Right lobe of liver (tissue), 6 donors: ENCODE data around the gene TET1. TPM values are rescaled to one million over a fixed set of nuclear protein-coding genes. Genes with fewer than 3 reads are reported as not detected.

Experiments used
- ATAC-seq, 4 donors: fragments of 200-7000 bp; cut with Tn5 transposase; one replicate each; pipeline ENCODE4 v1.9.1; 2020; ENCODE audit warnings: mild to moderate bottlenecking in 4 of 4, moderate library complexity in 4 of 4
- DNase-seq, 3 donors: peaks; one replicate each; pipeline ENCODE4 v3.0.0-alpha.2; 2020
- H3K27ac ChIP-seq, 3 donors: fragments of 200-600 bp; one replicate each; pipeline ENCODE4 v1.8.0; 2022
- H3K27me3 ChIP-seq, 2 donors: fragments of 200-600 bp; one replicate each; pipeline ENCODE4 v1.8.0; 2022
- H3K36me3 ChIP-seq, 4 donors: fragments of 200-600 bp; sonication (generic) in 1 of 4; one replicate each; pipeline versions ENCODE4 v1.5.1 to v1.8.0; 2017 to 2022; ENCODE audit warnings: control low read depth in 1 of 4
- H3K4me1 ChIP-seq, 4 donors: fragments of 200-600 bp; sonication (generic) in 1 of 4; one replicate each; pipeline versions ENCODE4 v1.5.1 to v1.8.0; 2017 to 2022; ENCODE audit warnings: control low read depth in 1 of 4
- H3K4me3 ChIP-seq, 3 donors: fragments of 200-600 bp; one replicate each; pipeline ENCODE4 v1.8.0; 2022
- H3K9me3 ChIP-seq, 4 donors: fragments of 200-600 bp; sonication (generic) in 1 of 4; one replicate each; pipeline versions ENCODE4 v1.5.1 to v1.8.0; 2017 to 2022; ENCODE audit warnings: control low read depth in 1 of 4
- CTCF ChIP-seq, 4 donors: fragments of 200-600 bp in 3 of 4; fragments of 450-650 bp in 1 of 4; IDR thresholded peaks; one replicate each; pipeline versions ENCODE4 v1.5.1 to v1.8.0; 2016 to 2022; ENCODE audit warnings: antibody characterized with exemption in 4 of 4, mild to moderate bottlenecking in 2 of 4
- POLR2A ChIP-seq: fragments of 450-650 bp; IDR thresholded peaks from one replicate; pipeline ENCODE4 v1.6.1; 2017; ENCODE audit warnings: antibody characterized with exemption, mild to moderate bottlenecking
- WGBS: methylation state at CpG from one replicate; pipeline ENCODE4 v1.1.6; 2018; ENCODE audit warnings: low coverage, low lambda C conversion rate; ENCODE audit not compliant: insufficient coverage; ENCODE audit errors: missing lambda C conversion rate; 5-methylcytosine and 5-hydroxymethylcytosine counted together
- intact Hi-C, 2 donors: fragments of 100-400 bp; cut with DNase I; formaldehyde crosslinking; loops; one replicate each; pipeline versions ENCODE4 v1.11.2 to v1.14.1; 2022
- total RNA-seq, 6 experiments: library from RNA; depleted of rRNA in 2 of 6; stranded (reverse); fragments of >200 nt in 2 of 6; fragmentation: NEBNext Ultra II Directional in 3 of 6; extraction: Animal tissue kit (Norgen Biotek cat#: 25700) in 3 of 6; gene quantifications; one replicate each; pipeline versions ENCODE4 v1.1.0 to v1.2.4, GENCODE V29; 2016 to 2023
- donor health status: DM: no; HTN: yes; CAD: no.
- donor health status: DM: no; HTN: no; CAD: no.
- donor health status: DM: no; HTN: no; CAD: no.
- donor health status: DM: no; HTN: yes; CAD: no.
- donor health status: DM: no; HTN: yes; CAD: no.

TET1 gene
- total RNA-seq, 6 experiments from 2014 or later: 0.62 to 0.86 (median 0.67) TPM

GRCh38 chr10:68562661-68563570 lies 2.8 kb downstream of the TET1 start:
- Histone ChIP-seq H3K4me3 (no peak overlapping the region), H3K4me1 (no peaks in the 10 kb centered on the region), H3K27me3 (no peaks in the 10 kb centered on the region), H3K36me3 (no peaks in the 10 kb centered on the region), H3K27ac (no peak overlapping the region), H3K9me3 (no peaks in the 10 kb centered on the region)
- WGBS: 50% methylated on average over 10 of the region's 12 CpGs
- ATAC-seq (no peak), DNase-seq (no peak)
- TF ChIP-seq POLR2A (no peak), CTCF (IDR thresholded peaks at IDR 0.05) (no peak)
- intact Hi-C loops: no loop called here

GRCh38 chr10:68564712-68565111 lies 4.6 kb downstream of the TET1 start:
- WGBS: 100% methylated on average over 3 of the region's 4 CpGs
- Histone ChIP-seq H3K27me3 (no peaks in the 10 kb centered on the region), H3K27ac (no peak overlapping the region), H3K4me3 (no peak overlapping the region), H3K4me1 (no peaks in the 10 kb centered on the region), H3K36me3 (no peaks in the 10 kb centered on the region), H3K9me3 (no peaks in the 10 kb centered on the region)
- intact Hi-C loops: no loop called here
- ATAC-seq (no peak), DNase-seq (no peak)
- TF ChIP-seq CTCF (IDR thresholded peaks at IDR 0.05) (no peak), POLR2A (no peak)

- ATAC-seq: no peak
- no peak overlapping the region for H3K27ac ChIP-seq
- H3K36me3 ChIP-seq: no peaks in the 10 kb centered on the region
- no peak for DNase-seq
- no peak overlapping the region for H3K4me3 ChIP-seq
- no peaks in the 10 kb centered on the region for H3K4me1 ChIP-seq
- no peaks in the 10 kb centered on the region for H3K27me3 ChIP-seq
- intact Hi-C loops: no loop called here
- no peaks in the 10 kb centered on the region for H3K9me3 ChIP-seq
- TF ChIP-seq CTCF (IDR thresholded peaks at IDR 0.05) (no peak), POLR2A (no peak)
- 90% methylated on average over 3 of the region's 3 CpGs for WGBS
These were observed 5.5 kb downstream of the TET1 start for GRCh38 chr10:68565658-68566057.

DNA sequence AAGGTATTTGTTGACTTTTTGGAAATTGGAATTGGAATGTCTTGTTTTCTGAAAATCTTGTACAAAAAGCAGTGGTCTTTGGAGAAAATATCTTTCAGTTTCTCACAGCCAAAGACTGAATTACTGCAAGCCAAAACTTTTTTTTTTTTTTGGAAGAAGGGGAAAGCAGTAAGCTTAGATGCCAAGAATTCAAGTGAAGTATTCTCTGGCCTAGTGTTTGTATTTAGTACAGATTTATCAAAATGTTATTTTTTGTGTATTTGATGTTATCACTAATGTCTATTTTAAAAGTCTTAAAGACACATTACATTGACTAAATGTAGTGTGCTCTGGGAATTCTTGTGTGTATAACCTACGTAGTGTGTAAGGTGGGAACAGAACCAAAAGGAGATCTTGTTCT lies 6.2 kb downstream of the TET1 start:
- Histone ChIP-seq H3K27me3 (no peaks in the 10 kb centered on the region), H3K4me3 (no peak overlapping the region), H3K36me3 (no peaks in the 10 kb centered on the region), H3K4me1 (no peaks in the 10 kb centered on the region), H3K9me3 (no peaks in the 10 kb centered on the region), H3K27ac (no peak overlapping the region)
- TF ChIP-seq POLR2A: no peak
- no peak for TF ChIP-seq CTCF (IDR thresholded peaks at IDR 0.05)
- intact Hi-C loops: no loop called here
- 44% methylated on average over 1 of the region's 1 CpG for WGBS
- no peak for DNase-seq
- ATAC-seq: no peak
